H54 (cell line): ENCODE data around the gene FAM110D.
A peak's percentile ranks its signal among the peaks of the same experiment; 100 is the strongest.

Experiments used
- DNase-seq: peaks from one replicate; pipeline ENCODE4 v3.0.0; 2011; ENCODE audit warnings: low spot score, mixed read lengths; ENCODE audit not compliant: insufficient read length
- FAIRE-seq: peaks from 3 replicates; lab custom pipeline; 2011; peaks lifted over from hg19 to GRCh38; lab: Jason Lieb, UNC
- POLR2A ChIP-seq: IDR thresholded peaks from 2 replicates; pipeline ENCODE4 v1.6.1; 2011; ENCODE audit warnings: low read depth, mild to moderate bottlenecking, low read length

Gene FAM110D

DNA sequence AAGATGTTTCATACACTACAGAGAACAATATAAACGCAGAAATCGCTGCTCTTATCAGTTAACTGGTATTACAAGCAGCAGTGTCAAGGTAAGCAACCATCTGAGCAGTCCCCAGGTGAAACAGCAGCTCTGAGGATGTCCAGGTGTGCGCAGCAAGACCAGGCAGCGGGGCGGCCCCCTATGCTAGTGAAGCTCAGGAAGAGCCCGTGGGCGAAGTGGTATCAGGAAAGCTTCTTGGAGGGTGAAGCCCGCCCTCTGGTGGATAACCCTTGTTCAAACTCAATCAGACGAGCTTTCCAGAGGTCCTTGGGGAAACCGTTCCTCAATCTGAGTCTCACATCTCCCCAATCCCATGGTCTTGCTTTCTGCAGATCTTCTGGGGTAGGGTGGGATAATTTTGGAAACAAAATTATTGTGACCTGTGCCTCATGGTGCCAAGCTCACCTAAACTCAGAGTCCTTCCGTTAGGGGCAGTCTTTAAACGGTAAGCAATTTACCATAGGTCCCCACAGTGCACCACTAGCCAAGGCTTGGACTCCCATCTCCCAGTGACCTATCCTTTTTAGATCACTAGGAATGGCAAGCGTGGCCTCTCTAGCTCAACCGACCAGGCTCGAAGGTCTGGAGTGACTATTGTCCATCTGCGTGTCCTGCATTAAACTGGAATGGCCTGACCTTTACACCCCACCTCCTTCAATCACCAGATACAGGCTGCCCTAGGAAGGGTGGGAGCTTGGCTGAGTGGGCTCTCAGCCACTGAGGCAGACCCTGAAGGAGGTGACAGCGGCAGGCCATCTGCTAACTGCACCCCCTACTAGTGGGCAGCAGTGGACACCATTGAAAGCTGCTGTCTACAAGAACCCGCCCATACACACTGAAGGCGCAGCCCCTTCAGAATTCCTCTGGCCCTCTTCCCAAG lies 13.6 kb upstream of the FAM110D start:
- no peak for DNase-seq
- TF ChIP-seq POLR2A: no peak
- FAIRE-seq: peak; percentile 76

- DNase-seq (no peak), FAIRE-seq (no peak)
- no peak for TF ChIP-seq POLR2A
Observed at GRCh38 chr1:26145960-26146294, 13.0 kb upstream of the FAM110D start.

DNA sequence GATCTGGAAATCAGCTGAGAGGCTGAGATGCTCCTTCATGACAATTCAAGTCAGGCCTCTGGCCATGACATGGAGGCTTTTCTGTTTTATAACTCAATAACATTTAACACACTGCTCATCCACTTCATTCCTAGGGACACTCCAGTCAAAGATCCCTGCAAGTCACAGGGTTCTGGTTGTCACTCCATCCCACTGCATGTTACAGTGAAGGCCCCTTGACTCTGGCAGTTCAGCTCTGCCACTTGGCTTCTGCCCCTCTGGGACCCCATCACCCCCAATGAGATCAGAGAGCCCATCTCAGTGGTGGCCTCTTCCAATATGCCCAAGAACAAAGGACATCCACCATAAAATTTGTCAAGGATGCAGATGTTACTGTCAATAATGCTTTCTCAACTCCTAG lies 10.0 kb upstream of the FAM110D start:
- no peak for FAIRE-seq
- no peak for DNase-seq
- no peak for TF ChIP-seq POLR2A

DNA sequence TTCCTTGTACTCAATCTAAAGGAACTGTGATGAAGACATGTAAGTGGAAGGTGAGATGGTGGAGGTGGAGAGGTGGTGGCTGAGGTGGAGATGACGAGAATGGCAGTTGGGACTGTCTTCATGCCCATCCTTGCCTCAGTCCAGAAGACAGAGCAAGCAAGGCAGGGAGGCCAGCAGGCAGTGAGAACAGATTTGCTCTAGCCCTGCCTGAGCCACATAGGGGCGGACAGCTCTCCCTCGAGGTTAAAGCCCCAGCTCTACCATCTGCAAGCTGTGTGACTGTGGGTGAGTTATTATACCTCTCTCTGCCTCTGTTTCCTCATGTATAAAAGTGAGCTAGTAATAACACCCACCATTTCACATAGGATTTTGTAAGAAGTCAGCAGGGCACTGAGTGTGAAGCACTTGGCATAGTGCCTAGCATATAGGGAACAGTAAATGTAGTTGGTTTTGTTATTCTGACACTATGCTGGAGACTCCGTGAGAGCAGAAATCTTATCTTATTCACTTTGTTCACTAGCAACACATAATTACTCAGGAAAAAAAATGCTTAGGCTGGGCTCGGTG lies 4.8 kb upstream of the FAM110D start:
- DNase-seq (no peak), FAIRE-seq (no peak)
- no peak for TF ChIP-seq POLR2A

DNA sequence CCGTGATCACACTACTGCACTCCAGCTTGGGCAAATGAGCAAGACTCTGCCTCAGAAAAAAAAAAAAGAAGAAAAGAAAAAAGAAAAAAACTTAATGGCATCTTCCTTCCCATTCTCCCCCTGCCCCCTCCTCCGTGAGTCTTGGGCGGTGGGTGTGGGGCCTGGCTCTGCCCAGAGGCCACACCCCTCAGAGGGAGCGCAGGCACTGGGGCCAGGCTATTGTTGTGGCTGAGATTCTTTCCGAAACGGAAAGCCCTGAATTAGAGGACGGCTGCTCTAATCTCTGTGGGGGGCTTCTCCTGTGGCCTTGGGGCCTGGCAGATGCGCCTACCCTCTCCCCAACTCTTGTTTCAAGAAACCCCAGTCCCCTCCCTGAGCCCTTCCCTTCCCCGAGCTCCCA lies 4.1 kb upstream of the FAM110D start:
- FAIRE-seq: no peak
- TF ChIP-seq POLR2A: no peak

GRCh38 chr1:26155370-26156284 lies 3.3 kb upstream of the FAM110D start:
- no peak for DNase-seq
- no peak for FAIRE-seq
- no peak for TF ChIP-seq POLR2A

More for the DNA sequence above, 4.1 kb upstream of the FAM110D start:
- DNase-seq: no peak

DNA sequence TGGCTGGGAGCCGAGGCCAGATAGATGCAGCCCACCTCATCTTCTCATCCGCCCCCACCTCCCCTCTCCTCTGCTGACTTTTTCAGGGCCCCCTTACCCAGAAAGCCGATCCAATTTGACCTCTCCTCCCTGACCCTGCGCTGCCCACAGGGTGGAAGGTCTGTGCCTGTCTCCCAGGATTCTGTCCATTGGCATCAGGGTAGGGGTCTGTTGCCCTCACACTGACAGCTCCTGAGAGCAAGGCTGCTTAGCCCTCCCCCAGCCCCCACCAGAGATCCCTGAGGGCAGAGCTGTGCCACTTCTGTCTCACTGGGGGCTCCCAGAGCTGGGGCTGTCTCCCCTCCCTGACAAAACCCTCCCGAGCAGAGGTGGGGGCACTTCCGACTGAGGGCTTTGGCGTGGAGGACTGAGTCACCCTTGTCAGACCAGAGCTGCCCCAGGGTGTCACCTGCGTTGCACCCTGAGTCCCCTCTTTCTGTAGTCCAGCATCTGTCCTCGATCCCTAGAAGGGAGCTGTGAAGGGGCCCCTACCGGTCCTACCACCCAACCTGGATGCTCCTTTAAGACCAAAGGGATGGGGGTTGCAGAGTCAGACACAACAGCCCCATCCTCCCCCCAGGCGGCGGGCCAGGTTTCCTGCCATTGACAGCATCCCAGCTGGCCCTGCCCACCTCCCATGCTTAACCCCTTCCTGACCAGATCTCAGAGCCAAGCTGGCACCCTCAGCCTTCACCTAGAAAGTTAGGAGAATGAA lies 2.4 kb upstream of the FAM110D start:
- FAIRE-seq (no peak), DNase-seq (no peak)
- TF ChIP-seq POLR2A: no peak

DNA sequence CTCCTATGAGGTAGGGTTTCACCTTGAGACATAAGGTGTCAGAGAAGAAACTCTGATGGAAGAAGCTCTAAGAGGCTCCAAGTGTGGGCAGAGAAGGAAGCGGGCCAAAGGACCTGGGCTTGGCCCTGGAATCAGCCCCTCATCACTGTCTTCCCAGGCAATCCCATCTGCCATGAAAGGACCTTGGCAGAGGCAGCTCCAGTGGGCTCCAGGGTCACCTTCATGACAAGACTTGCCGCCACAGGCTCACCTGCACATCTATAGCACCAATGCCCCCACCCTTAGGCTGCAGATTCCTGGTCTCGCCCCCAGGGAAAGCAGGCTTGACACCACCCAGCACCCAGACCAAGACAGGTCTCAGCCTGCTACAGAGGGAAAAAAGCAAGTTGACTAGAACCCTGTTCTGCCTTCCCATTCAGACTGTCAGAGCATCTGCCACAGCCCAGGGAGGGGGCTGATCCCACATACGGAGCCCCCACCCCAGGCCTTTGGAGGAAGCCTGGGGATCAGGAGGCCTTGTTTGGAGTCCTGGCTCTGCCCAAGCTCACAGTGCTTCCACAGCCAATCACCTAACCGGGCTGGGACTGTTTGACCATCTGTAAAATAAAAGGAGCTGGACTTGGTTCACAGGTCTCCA lies 490 bp upstream of the FAM110D start:
- no peak for DNase-seq

GRCh38 chr1:26159743-26160039 lies 812 bp downstream of the FAM110D start:
- no peak for FAIRE-seq
- DNase-seq: no peak
- no peak for TF ChIP-seq POLR2A

More for the DNA sequence above, 490 bp upstream of the FAM110D start:
- no peak for TF ChIP-seq POLR2A
- no peak for FAIRE-seq

- FAIRE-seq: no peak
- DNase-seq: no peak
- TF ChIP-seq POLR2A: no peak
Observed at GRCh38 chr1:26160527-26161414, 1.9 kb downstream of the FAM110D start.

GRCh38 chr1:26161415-26162219 lies 2.7 kb downstream of the FAM110D start:
- no peak for DNase-seq

More at GRCh38 chr1:26161415-26162219, 2.7 kb downstream of the FAM110D start:
- no peak for TF ChIP-seq POLR2A
- no peak for FAIRE-seq
